ENCODE data around the gene ERH.

ERH gene

GRCh38 chr14:69357544-69358200 is 40.4 kb downstream of the ERH start:
- no peak for TF ChIP-seq CTCF (IDR thresholded peaks at IDR 0.05; ENCODE audit: insufficient read depth, missing control alignments)
- no peak for DNase-seq (ENCODE audit: insufficient read length, low spot score)
- FAIRE-seq = no peak

- DNase-seq (ENCODE audit: insufficient read length, low spot score) (no peak), FAIRE-seq (no peak)
- no peak for TF ChIP-seq CTCF (IDR thresholded peaks at IDR 0.05; ENCODE audit: insufficient read depth, missing control alignments)
These were observed 41.1 kb downstream of the ERH start for GRCh38 chr14:69356903-69357543.

GRCh38 chr14:69355607-69356281 is 42.4 kb downstream of the ERH start:
- no peak for FAIRE-seq
- no peak for DNase-seq (ENCODE audit: insufficient read length, low spot score)
- no peak for TF ChIP-seq CTCF (IDR thresholded peaks at IDR 0.05; ENCODE audit: insufficient read depth, missing control alignments)

- no peak for DNase-seq (ENCODE audit: insufficient read length, low spot score)
- no peak for FAIRE-seq
- no peak for TF ChIP-seq CTCF (IDR thresholded peaks at IDR 0.05; ENCODE audit: insufficient read depth, missing control alignments)
These were observed 42.9 kb downstream of the ERH start for GRCh38 chr14:69355154-69355597.

- TF ChIP-seq CTCF (IDR thresholded peaks at IDR 0.05; ENCODE audit: insufficient read depth, missing control alignments) = no peak
- FAIRE-seq = no peak
These were observed 43.5 kb downstream of the ERH start for GRCh38 chr14:69354383-69355153.

GRCh38 chr14:69353168-69353567 is 44.9 kb downstream of the ERH start:
- DNase-seq (ENCODE audit: insufficient read length, low spot score) = no peak
- no peak for FAIRE-seq
- TF ChIP-seq CTCF (IDR thresholded peaks at IDR 0.05; ENCODE audit: insufficient read depth, missing control alignments) = no peak

More at GRCh38 chr14:69354383-69355153, 43.5 kb downstream of the ERH start:
- DNase-seq (ENCODE audit: insufficient read length, low spot score) = no peak

Measured in D721Med (cell line).